Central memory CD8-positive, alpha-beta T cell (primary cell): ENCODE data around the gene PTPRH.

Experiments
- ATAC-seq: fragments of 150-1000 bp; cut with Tn5 transposase; replicated peaks from 2 replicates; pipeline ENCODE4 v1.10.0; 2022; ENCODE audit warnings: mild to moderate bottlenecking, moderate FRiP score, moderate number of reproducible peaks; ENCODE audit not compliant: poor library complexity, severe bottlenecking; ENCODE audit errors: extremely low read depth
- DNase-seq, 2 donors: peaks; one replicate each; pipeline ENCODE4 v3.0.0; 2021; ENCODE audit warnings: low spot score in 2 of 2
- H3K27ac Mint-ChIP-seq: one replicate; pipeline ENCODE4 v1.8.0; 2022; ENCODE audit warnings: low read depth, mild to moderate bottlenecking, moderate library complexity, mixed read lengths
- H3K27me3 Mint-ChIP-seq: one replicate; pipeline ENCODE4 v1.8.0; 2022; ENCODE audit warnings: mixed read lengths
- H3K36me3 Mint-ChIP-seq: one replicate; pipeline ENCODE4 v1.8.0; 2022; ENCODE audit warnings: mild to moderate bottlenecking, moderate library complexity, mixed read lengths; ENCODE audit not compliant: insufficient read depth
- H3K4me1 Mint-ChIP-seq: one replicate; pipeline ENCODE4 v1.8.0; 2022; ENCODE audit warnings: mixed read lengths
- H3K4me3 Mint-ChIP-seq: one replicate; pipeline ENCODE4 v1.8.0; 2022; ENCODE audit warnings: mild to moderate bottlenecking, moderate library complexity, mixed read lengths
- H3K9me3 Mint-ChIP-seq: one replicate; pipeline ENCODE4 v1.8.0; 2022; ENCODE audit warnings: mixed read lengths

PTPRH gene

DNA sequence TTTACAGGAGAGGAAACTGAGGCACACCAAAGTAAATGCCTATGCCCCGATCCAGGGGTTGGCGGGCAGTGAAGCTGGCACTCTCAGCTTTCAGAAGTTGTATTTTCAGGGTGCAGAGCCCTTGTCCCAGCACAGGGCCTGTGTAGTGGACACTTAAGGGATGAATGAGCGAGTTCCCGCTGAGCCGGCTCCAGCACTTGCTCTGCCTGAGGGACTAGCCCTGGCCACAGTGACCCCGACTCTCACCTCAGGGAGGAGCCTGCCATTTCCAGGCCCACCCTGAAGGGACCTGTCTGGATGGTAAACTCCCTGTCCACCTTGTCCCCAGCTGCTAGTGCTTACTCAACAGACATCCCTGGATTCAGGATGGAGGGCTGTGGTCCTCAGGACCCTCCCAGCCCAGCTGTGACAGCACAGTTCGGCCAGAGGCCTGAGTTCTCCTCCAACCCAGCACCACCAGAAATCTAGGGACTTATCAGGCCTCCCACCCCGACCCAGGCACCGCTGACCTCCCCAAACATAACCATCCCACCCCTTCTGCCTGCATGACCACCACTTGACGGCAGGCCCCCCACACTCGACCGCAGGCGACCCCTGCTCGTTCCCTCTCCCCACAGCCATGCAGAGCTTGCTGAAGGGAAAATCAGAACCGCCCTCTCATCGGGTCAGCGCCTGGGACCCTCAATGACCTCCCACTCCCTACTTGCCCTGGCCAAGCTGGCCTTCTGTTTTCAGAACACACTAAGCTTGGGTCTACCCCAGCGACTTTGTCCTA is 41.1 kb upstream of the PTPRH start:
- Mint-ChIP-seq H3K9me3 (no peaks in the 10 kb centered on the region), H3K4me1 (peaks cover 63% of the 10 kb centered on the region), H3K27ac (peak overlapping the region; percentile 92), H3K27me3 (no peaks in the 10 kb centered on the region), H3K36me3 (peaks cover 24% of the 10 kb centered on the region), H3K4me3 (peak overlapping the region; percentile 98)
- ATAC-seq (no peak), DNase-seq (no peak)

DNA sequence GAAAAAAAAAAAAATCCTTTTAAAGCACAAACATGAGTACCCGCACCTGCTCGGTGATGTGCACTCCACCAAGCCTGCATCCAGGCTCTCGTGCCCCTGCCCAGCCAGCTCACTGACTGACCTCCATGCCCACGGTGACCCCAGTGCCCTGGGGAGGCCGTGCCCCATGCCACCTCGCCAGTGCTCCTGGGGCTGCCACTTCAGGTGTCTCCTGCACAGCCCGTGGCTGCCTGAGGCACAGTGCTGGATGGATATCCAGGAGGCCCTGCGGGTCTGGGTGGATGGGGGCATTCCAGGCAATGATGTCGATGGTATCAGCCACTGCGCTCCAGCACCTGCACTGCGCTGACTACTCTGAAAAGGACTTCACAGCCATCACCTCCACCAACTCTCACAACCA is 40.5 kb upstream of the PTPRH start:
- H3K9me3 Mint-ChIP-seq = no peaks in the 10 kb centered on the region
- DNase-seq = no peak
- no peak for ATAC-seq
- H3K4me1 Mint-ChIP-seq = peaks cover 57% of the 10 kb centered on the region
- no peak overlapping the region for H3K27ac Mint-ChIP-seq
- peaks cover 29% of the 10 kb centered on the region for H3K36me3 Mint-ChIP-seq
- no peaks in the 10 kb centered on the region for H3K27me3 Mint-ChIP-seq
- H3K4me3 Mint-ChIP-seq = no peak overlapping the region

- DNase-seq = no peak
- ATAC-seq = no peak
- peak overlapping the region; percentile 60 for H3K27ac Mint-ChIP-seq
- H3K27me3 Mint-ChIP-seq = no peaks in the 10 kb centered on the region
- peak overlapping the region; percentile 37 for H3K4me3 Mint-ChIP-seq
- H3K9me3 Mint-ChIP-seq = no peaks in the 10 kb centered on the region
- H3K36me3 Mint-ChIP-seq = peaks cover 31% of the 10 kb centered on the region
- H3K4me1 Mint-ChIP-seq = peaks cover 47% of the 10 kb centered on the region
Observed at GRCh38 chr19:55248704-55249103, 39.4 kb upstream of the PTPRH start.

DNA sequence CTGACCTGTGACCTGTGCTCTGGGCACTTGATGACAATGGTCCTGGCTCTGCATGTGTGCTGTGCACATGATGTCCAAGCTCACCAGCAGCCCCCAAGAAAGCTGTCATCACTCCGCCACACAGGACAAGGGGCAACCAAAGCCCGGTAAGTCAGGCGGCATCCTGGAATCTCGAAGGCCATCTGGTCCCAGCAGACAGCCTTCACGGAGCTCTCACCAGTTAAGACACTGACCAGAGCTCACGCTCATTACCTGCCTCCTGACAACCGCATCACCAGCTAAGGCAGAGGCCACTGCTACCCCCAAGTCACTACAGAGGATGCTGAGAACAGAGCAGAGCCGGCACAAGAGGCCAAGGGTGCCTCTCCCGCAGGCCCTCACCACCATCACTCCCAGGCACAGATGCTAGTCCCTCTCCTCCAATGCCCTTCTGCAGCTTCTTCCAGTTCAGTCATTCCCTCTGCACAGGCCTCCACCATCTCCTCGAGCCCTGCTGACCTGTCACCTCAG is 38.9 kb upstream of the PTPRH start:
- no peak for DNase-seq
- H3K4me1 Mint-ChIP-seq = peaks cover 42% of the 10 kb centered on the region
- ATAC-seq = no peak
- no peaks in the 10 kb centered on the region for H3K9me3 Mint-ChIP-seq
- peak overlapping the region; percentile 37 for H3K4me3 Mint-ChIP-seq
- H3K27me3 Mint-ChIP-seq = no peaks in the 10 kb centered on the region
- peaks cover 33% of the 10 kb centered on the region for H3K36me3 Mint-ChIP-seq
- peak overlapping the region; percentile 60 for H3K27ac Mint-ChIP-seq

GRCh38 chr19:55247621-55248099 is 38.4 kb upstream of the PTPRH start:
- peaks cover 39% of the 10 kb centered on the region for H3K4me1 Mint-ChIP-seq
- DNase-seq (no peak), ATAC-seq (no peak)
- H3K27ac Mint-ChIP-seq = no peak overlapping the region
- H3K36me3 Mint-ChIP-seq = peaks cover 38% of the 10 kb centered on the region
- H3K9me3 Mint-ChIP-seq = no peaks in the 10 kb centered on the region
- H3K27me3 Mint-ChIP-seq = no peaks in the 10 kb centered on the region
- H3K4me3 Mint-ChIP-seq = no peak overlapping the region

GRCh38 chr19:55246462-55247451 is 37.5 kb upstream of the PTPRH start:
- no peaks in the 10 kb centered on the region for H3K9me3 Mint-ChIP-seq
- H3K36me3 Mint-ChIP-seq = peaks cover 42% of the 10 kb centered on the region
- H3K4me3 Mint-ChIP-seq = no peak overlapping the region
- no peak overlapping the region for H3K27ac Mint-ChIP-seq
- H3K27me3 Mint-ChIP-seq = no peaks in the 10 kb centered on the region
- peaks cover 33% of the 10 kb centered on the region for H3K4me1 Mint-ChIP-seq
- ATAC-seq = no peak
- DNase-seq = no peak

GRCh38 chr19:55245236-55245904 is 36.1 kb upstream of the PTPRH start:
- no peak overlapping the region for H3K4me3 Mint-ChIP-seq
- peaks cover 19% of the 10 kb centered on the region for H3K4me1 Mint-ChIP-seq
- peaks cover 48% of the 10 kb centered on the region for H3K36me3 Mint-ChIP-seq
- H3K9me3 Mint-ChIP-seq = no peaks in the 10 kb centered on the region
- H3K27me3 Mint-ChIP-seq = no peaks in the 10 kb centered on the region
- no peak overlapping the region for H3K27ac Mint-ChIP-seq
- no peak for ATAC-seq
- no peak for DNase-seq

DNA sequence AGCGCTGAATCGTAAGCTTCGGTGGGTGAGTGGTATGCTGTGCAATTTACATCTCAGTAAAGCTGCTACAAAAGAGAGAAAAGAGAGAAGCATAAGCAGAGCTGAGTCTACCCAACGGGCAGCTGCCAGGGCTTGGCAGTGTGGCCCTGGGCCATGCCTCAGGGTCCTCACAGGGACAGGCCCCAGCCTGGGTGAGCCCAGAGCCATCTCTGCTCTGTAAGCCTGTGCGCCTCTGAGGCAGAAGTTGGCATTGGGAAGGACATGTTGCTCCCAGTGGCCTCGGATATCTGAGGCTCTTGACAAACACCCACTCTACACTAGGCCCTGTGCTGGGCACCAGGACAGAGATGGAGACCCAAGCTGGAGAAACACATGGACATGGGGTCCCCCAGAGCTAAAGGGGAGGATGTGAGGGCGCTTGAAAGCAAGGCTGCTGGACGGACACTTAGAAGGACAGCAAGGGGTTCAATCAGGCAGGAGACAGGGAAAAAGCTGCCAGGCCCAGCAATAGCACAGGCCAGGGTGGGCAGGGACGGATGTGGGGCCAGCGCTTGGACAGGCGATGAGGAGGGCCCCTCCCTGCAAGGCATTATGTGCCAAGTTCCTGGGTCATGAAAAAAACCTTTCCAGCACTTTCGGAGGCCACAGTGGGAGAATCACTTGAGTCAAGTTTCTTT is 34.8 kb upstream of the PTPRH start:
- H3K36me3 Mint-ChIP-seq = peaks cover 50% of the 10 kb centered on the region
- no peak overlapping the region for H3K4me3 Mint-ChIP-seq
- no peak overlapping the region for H3K27ac Mint-ChIP-seq
- H3K9me3 Mint-ChIP-seq = no peaks in the 10 kb centered on the region
- ATAC-seq (no peak), DNase-seq (no peak)
- no peaks in the 10 kb centered on the region for H3K27me3 Mint-ChIP-seq
- peaks cover 18% of the 10 kb centered on the region for H3K4me1 Mint-ChIP-seq

DNA sequence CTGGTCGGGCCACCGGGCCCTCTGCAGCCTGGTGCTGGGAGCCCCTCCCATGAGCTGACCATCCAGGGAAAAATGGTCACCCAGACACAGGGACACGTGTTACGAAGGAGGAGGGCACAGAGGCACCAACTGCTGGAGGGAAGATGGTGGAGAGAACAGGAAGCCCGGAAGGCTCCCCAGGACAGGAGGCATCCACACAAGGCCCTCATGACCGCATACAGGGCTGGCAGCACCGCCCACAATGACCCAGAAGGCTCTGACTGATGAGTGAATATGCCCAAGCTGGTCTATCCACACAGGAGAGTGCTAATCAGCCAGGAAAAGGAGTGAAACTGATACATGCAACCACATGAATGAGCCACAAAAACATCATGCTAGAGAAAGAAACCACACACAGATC is 33.2 kb upstream of the PTPRH start:
- peaks cover 63% of the 10 kb centered on the region for H3K36me3 Mint-ChIP-seq
- DNase-seq (no peak), ATAC-seq (no peak)
- H3K4me3 Mint-ChIP-seq = no peak overlapping the region
- H3K4me1 Mint-ChIP-seq = peaks cover 5% of the 10 kb centered on the region
- no peaks in the 10 kb centered on the region for H3K27me3 Mint-ChIP-seq
- H3K9me3 Mint-ChIP-seq = no peaks in the 10 kb centered on the region
- no peak overlapping the region for H3K27ac Mint-ChIP-seq

DNA sequence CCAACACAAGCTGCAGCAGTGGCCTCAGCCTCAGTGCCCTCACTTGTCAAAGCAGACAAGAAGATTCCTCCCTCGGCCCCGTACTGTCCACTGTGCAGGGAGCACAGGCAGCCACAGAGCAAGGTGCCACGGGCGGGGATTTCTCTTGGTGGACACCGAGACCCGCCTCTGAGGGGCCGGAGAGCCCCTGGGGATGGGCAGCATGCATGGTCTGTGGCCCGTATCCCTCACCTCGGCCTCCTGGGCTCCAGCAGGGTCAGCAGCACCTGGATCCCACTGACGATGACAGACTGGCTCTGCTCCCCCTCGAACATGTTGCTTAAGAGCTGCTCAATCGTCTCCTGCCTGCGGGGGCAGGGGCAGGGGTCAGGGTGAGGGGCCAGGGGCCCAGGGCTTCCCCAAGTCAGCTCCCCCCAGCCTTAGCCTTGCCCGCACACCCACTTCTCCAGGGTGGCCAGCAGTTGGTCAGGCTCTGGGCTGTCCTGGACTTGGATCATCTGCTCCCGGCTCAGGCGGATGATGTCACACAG is 32.7 kb upstream of the PTPRH start:
- Mint-ChIP-seq H3K27me3 (no peaks in the 10 kb centered on the region), H3K36me3 (peaks cover 63% of the 10 kb centered on the region), H3K27ac (no peak overlapping the region), H3K9me3 (no peaks in the 10 kb centered on the region), H3K4me1 (peaks cover 5% of the 10 kb centered on the region), H3K4me3 (no peak overlapping the region)
- no peak for ATAC-seq
- no peak for DNase-seq

- H3K9me3 Mint-ChIP-seq = no peaks in the 10 kb centered on the region
- H3K36me3 Mint-ChIP-seq = peaks cover 70% of the 10 kb centered on the region
- H3K27ac Mint-ChIP-seq = no peak overlapping the region
- DNase-seq (no peak), ATAC-seq (no peak)
- H3K4me1 Mint-ChIP-seq = peaks cover 9% of the 10 kb centered on the region
- no peak overlapping the region for H3K4me3 Mint-ChIP-seq
- no peaks in the 10 kb centered on the region for H3K27me3 Mint-ChIP-seq
Observed at GRCh38 chr19:55241143-55241934, 32.0 kb upstream of the PTPRH start.
